ENCODE measurements around the gene SMAD5.

Gene SMAD5

GRCh38 chr5:136115183-136115865 lies 17.3 kb upstream of the SMAD5 start:
- DNase-seq (ENCODE audit: low spot score), result no peak

GRCh38 chr5:136120529-136120928 lies 12.1 kb upstream of the SMAD5 start:
- DNase-seq (ENCODE audit: low spot score), result no peak

GRCh38 chr5:136123236-136123768 lies 9.3 kb upstream of the SMAD5 start:
- DNase-seq (ENCODE audit: low spot score), result no peak

- DNase-seq (ENCODE audit: low spot score), result no peak
These were observed 5.1 kb upstream of the SMAD5 start for GRCh38 chr5:136127560-136127959.

GRCh38 chr5:136128481-136128880 lies 4.2 kb upstream of the SMAD5 start:
- DNase-seq (ENCODE audit: low spot score), result no peak

- no peak for DNase-seq (ENCODE audit: low spot score)
These were observed 3.2 kb upstream of the SMAD5 start for GRCh38 chr5:136129445-136129844.

DNA sequence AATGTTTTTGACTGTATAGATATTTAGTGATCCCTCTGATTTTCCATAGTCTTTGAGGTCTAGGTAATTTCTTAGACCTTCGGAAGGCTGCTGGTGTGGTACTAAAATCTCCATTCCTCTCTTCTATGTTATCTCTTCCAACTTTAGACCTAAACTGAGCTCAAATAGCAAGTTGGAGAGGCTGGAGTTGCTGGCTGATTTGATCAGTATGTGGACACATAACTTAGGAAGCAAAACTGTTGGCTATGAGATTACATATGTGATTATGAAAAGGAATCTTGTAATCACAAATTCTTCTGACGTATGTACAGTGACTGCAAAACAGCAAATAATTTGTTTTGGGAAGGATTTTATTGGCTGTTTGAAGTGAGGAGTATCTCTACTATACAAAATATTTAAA lies 2.1 kb upstream of the SMAD5 start:
- DNase-seq (ENCODE audit: low spot score), result no peak

GRCh38 chr5:136132087-136132486 lies 558 bp upstream of the SMAD5 start:
- DNase-seq (ENCODE audit: low spot score), result peak; percentile 29

GRCh38 chr5:136133222-136133921 lies 727 bp downstream of the SMAD5 start:
- peak; percentile 67 for DNase-seq (ENCODE audit: low spot score)

DNA sequence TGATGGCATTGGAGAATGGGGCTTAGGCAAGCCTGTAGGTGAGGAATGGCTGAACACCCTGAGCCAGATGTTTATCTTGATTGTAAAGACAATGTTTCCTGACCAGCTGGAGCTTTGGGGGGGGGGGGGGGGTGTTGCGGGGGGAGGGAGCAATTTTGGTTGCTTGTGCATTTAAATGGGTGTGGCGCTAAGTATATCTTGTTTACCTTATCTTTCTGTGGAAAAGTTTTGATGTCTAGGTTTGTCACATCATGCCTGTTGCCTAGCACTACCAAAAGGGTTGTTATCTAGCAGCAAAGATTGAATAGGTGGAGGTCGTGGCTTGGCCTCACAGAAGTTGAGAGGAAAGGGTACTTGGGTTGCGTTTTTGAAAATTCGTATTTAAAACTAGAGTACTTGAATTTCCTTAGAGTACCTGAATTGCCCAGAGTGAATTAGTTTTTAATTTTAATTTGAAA lies 1.3 kb downstream of the SMAD5 start:
- no peak for DNase-seq (ENCODE audit: low spot score)

DNA sequence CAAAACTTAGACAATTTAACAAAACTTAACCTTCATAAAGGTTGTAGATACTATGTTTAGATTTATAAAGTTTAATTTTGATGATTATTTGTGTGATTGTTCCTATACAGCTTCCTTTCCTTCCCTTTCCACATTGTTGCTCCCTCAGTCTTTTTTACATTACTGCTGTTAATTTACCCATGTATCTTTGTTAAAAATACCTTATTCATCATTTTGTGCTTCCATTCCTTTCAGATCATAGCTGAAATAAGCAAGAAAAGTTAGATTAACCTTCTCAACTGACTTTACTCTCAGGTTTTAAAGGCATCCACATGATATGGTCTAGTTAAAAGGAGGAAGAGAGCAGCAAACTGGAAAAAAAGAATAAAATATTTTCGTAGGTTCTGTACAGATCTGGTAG lies 2.0 kb downstream of the SMAD5 start:
- DNase-seq (ENCODE audit: low spot score), result no peak

- no peak for DNase-seq (ENCODE audit: low spot score)
These were observed 2.9 kb downstream of the SMAD5 start for GRCh38 chr5:136135536-136135935.

DNA sequence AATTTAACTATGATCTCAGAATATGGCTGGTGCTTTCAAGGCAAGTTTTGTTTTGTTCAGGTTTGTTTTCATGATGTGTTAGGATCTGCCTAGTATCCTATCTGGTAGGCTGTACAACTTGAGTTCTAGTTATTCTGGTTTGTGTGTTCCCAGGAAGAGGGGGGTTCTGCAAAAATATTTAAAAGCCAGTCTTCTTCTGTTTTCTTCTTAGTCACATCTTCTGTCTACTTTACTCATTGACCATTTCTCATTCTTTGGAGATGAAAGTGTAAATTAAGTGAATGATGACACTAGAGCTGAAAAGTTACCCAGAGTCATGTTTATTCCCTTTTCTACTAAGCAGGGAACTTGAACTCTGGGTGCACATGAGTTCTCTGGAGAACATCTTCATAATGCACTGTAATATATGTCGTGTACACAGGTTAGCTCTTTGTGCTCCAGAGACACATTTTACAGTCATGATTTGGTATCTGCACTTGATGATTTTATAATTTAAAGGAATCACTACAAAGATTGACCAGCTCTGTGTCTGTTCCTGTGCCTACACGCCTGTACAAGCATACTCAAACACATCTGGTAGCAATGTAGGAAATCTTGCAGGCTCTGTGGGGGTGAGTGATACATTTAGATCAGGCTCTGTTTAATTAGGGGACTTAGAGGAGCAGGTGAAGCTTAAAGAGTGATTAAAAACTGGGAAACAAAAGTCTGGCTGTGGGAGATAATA lies 5.0 kb downstream of the SMAD5 start:
- DNase-seq (ENCODE audit: low spot score), result no peak

- DNase-seq (ENCODE audit: low spot score), result no peak
These were observed 8.9 kb downstream of the SMAD5 start for GRCh38 chr5:136141561-136141960.

DNA sequence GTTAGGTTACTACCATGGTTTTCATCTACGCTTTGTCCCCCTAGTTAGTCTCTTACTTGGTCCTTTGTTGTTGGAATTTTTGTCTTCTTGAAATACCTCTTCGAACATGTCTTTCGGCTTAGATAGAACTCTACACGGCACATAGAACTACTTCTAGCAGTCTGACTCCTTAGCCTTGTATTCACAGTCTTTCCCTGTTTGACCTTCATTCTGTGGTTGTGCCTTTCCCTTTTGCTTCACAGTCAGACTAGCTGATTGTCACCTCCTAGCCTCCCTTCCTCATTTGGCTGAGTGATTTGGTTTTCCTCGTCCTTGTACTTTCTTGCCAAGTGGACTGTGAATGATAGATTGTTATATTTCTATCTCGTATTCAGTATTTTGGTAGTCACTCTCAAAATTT lies 10.7 kb downstream of the SMAD5 start:
- no peak for DNase-seq (ENCODE audit: low spot score)

- no peak for DNase-seq (ENCODE audit: low spot score)
These were observed 11.1 kb downstream of the SMAD5 start for GRCh38 chr5:136143763-136144162.

DNA sequence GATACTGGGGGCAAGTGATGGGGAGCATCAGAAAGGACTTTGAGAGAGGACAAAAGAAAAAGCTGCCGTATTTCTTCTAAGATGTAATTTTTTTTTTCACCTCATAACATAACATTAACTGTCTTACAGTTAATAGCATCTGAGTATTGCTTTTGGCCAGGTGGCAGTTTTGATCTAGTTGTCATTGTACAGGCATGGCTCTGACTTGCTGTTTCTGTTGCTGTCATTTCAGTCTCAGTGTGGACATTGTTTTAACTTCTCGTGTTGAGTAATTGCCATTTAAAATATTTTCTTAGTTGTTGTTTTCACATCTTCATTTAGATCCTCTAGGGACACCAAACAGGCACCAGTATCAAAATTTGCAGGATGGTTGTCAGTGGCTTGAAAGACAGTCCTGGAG lies 12.4 kb downstream of the SMAD5 start:
- no peak for DNase-seq (ENCODE audit: low spot score)

DNA sequence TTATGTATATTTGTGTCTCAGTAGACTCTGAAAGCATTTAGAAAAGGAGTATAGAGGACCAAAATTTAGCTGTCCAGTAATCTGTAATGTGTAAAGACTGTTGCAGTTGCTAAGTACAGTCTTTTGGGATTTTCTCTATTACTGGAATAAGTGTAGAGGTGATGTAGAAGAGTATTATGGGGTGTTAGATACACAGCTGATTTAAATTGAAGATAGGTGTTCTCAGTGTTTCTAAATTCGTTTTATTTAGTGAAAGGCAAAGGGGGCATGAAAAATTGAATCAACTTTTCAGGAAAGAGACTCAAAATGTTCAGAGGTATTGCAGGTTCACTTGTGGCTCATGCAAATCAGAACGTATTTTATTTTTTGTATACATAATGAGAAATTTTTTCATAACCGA lies 13.6 kb downstream of the SMAD5 start:
- no peak for DNase-seq (ENCODE audit: low spot score)

GRCh38 chr5:136147632-136148031 lies 15.0 kb downstream of the SMAD5 start:
- no peak for DNase-seq (ENCODE audit: low spot score)

- DNase-seq (ENCODE audit: low spot score), result no peak
These were observed 17.2 kb downstream of the SMAD5 start for GRCh38 chr5:136149891-136150290.

GRCh38 chr5:136153581-136154236 lies 21.1 kb downstream of the SMAD5 start:
- no peak for DNase-seq (ENCODE audit: low spot score)

GRCh38 chr5:136155078-136155477 lies 22.4 kb downstream of the SMAD5 start:
- no peak for DNase-seq (ENCODE audit: low spot score)

All from GM03348 (cell line).